Measurements from ENCODE around the gene VPS4B. TPM values are rescaled to one million over a fixed set of nuclear protein-coding genes. Genes with fewer than 3 reads are reported as not detected.

Gene VPS4B
- total and polyA plus RNA-seq, 3 experiments from 2014 or later = 60.8 to 74.5 (median 61.9) TPM

- Histone ChIP-seq H3K36me3 (ENCODE audit: insufficient read depth, low read length) (no peaks in the 10 kb centered on the region), H3K4me3 (ENCODE audit: low read length) (no peak overlapping the region), H3K9me3 (ENCODE audit: low read length) (no peaks in the 10 kb centered on the region), H3K4me1 (ENCODE audit: insufficient read depth, low read length) (peaks cover 10% of the 10 kb centered on the region), H3K27ac (ENCODE audit: low read depth, low read length) (no peak overlapping the region), H3K27me3 (ENCODE audit: insufficient read depth, low read length, poor library complexity, severe bottlenecking) (no peaks in the 10 kb centered on the region)
- ChIA-PET POLR2A (no interaction called here), CTCF (interaction anchor here (2.9 kb wide), 1 partner anchor 11 kb away, joined by 20 read pairs; no protein-coding TSS in a partner anchor)
- Mint-ChIP-seq H3K4me3 (peak overlapping the region in 1 of 7 donors; percentile 1), H3K27ac (no peak overlapping the region), H3K9me3 (no peaks in the 10 kb centered on the region), H3K4me1 (peaks cover 11 to 14% (median 12%) of the 10 kb centered on the region in 3 donors), H3K27me3 (peaks cover 9 to 40% of the 10 kb centered on the region in 2 donors), H3K36me3 (peaks cover 0 to 5% (median 0%) of the 10 kb centered on the region in 3 donors)
- DNase-seq = no peak
Observed at GRCh38 chr18:63427558-63427957, 5.3 kb upstream of the VPS4B start.

GRCh38 chr18:63422864-63423304 is 608 bp upstream of the VPS4B start:
- Mint-ChIP-seq H3K27me3 (peaks cover 2 to 12% of the 10 kb centered on the region in 2 donors), H3K4me3 (peak overlapping the region; percentile 88 to 100 (median 97)), H3K36me3 (peaks cover 0 to 25% (median 0%) of the 10 kb centered on the region in 3 donors), H3K27ac (peak overlapping the region; percentile 91 to 99 (median 98)), H3K4me1 (peaks cover 25 to 34% (median 28%) of the 10 kb centered on the region in 3 donors), H3K9me3 (no peaks in the 10 kb centered on the region)
- Histone ChIP-seq H3K4me1 (ENCODE audit: insufficient read depth, low read length) (peaks cover 27% of the 10 kb centered on the region), H3K36me3 (ENCODE audit: insufficient read depth, low read length) (peaks cover 3% of the 10 kb centered on the region), H3K9me3 (ENCODE audit: low read length) (no peaks in the 10 kb centered on the region), H3K27me3 (ENCODE audit: insufficient read depth, low read length, poor library complexity, severe bottlenecking) (no peaks in the 10 kb centered on the region), H3K4me3 (ENCODE audit: low read length) (peak overlapping the region; percentile 97), H3K27ac (ENCODE audit: low read depth, low read length) (peak overlapping the region; percentile 97)
- CTCF ChIA-PET = interaction anchor here (1.4 to 2.9 kb wide), 2 partner anchors 16 to 57 kb away, joined by 4 to 14 read pairs; no protein-coding TSS in a partner anchor
- no peak for DNase-seq
- POLR2A ChIA-PET = interaction anchor here (1.0 to 1.6 kb wide), 7 partner anchors 9 to 708 kb away, joined by 3 to 9 read pairs (median 4); partner anchors contain the start of genes KDSR and PHLPP1

- H3K27me3 Mint-ChIP-seq = peaks cover 0 to 4% of the 10 kb centered on the region in 2 donors
- Histone ChIP-seq H3K9me3 (ENCODE audit: low read length) (no peaks in the 10 kb centered on the region), H3K4me3 (ENCODE audit: low read length) (peak overlapping the region; percentile 97), H3K27ac (ENCODE audit: low read depth, low read length) (peak overlapping the region; percentile 97), H3K27me3 (ENCODE audit: insufficient read depth, low read length, poor library complexity, severe bottlenecking) (no peaks in the 10 kb centered on the region), H3K36me3 (ENCODE audit: insufficient read depth, low read length) (peaks cover 10% of the 10 kb centered on the region), H3K4me1 (ENCODE audit: insufficient read depth, low read length) (peaks cover 33% of the 10 kb centered on the region)
- H3K4me1 Mint-ChIP-seq = peaks cover 25 to 34% (median 28%) of the 10 kb centered on the region in 3 donors
- ChIA-PET CTCF (interaction anchor here (0.7 to 2.9 kb wide), 2 partner anchors 18 to 56 kb away, joined by 3 to 14 read pairs; no protein-coding TSS in a partner anchor), POLR2A (interaction anchor here (1.1 to 1.6 kb wide), 4 partner anchors 11 to 706 kb away, joined by 3 to 10 read pairs (median 8); partner anchors contain the start of gene PHLPP1)
- no peak for DNase-seq
- peaks cover 0 to 25% (median 0%) of the 10 kb centered on the region in 3 donors for H3K36me3 Mint-ChIP-seq
- peak overlapping the region; percentile 88 to 100 (median 97) for H3K4me3 Mint-ChIP-seq
- H3K9me3 Mint-ChIP-seq = no peaks in the 10 kb centered on the region
- peak overlapping the region; percentile 91 to 99 (median 98) for H3K27ac Mint-ChIP-seq
Observed at GRCh38 chr18:63421514-63421913, 762 bp downstream of the VPS4B start.

GRCh38 chr18:63412953-63413352 is 9.3 kb downstream of the VPS4B start:
- H3K27ac Mint-ChIP-seq = peak overlapping the region in 2 of 8 donors; percentile 34 to 39
- peaks cover 31% of the 10 kb centered on the region for H3K4me1 ChIP-seq (ENCODE audit: insufficient read depth, low read length)
- H3K4me3 Mint-ChIP-seq = peak overlapping the region in 1 of 7 donors; percentile 15
- ChIA-PET CTCF (no interaction called here), POLR2A (no interaction called here)
- H3K36me3 ChIP-seq (ENCODE audit: insufficient read depth, low read length) = peaks cover 40% of the 10 kb centered on the region
- H3K9me3 Mint-ChIP-seq = no peaks in the 10 kb centered on the region
- H3K9me3 ChIP-seq (ENCODE audit: low read length) = no peaks in the 10 kb centered on the region
- no peaks in the 10 kb centered on the region for H3K27me3 ChIP-seq (ENCODE audit: insufficient read depth, low read length, poor library complexity, severe bottlenecking)
- H3K36me3 Mint-ChIP-seq = peaks cover 0 to 57% (median 10%) of the 10 kb centered on the region in 3 donors
- no peaks in the 10 kb centered on the region for H3K27me3 Mint-ChIP-seq
- no peak for DNase-seq
- H3K4me3 ChIP-seq (ENCODE audit: low read length) = no peak overlapping the region
- no peak overlapping the region for H3K27ac ChIP-seq (ENCODE audit: low read depth, low read length)
- H3K4me1 Mint-ChIP-seq = peaks cover 48 to 68% (median 54%) of the 10 kb centered on the region in 3 donors

GRCh38 chr18:63410792-63411191 is 11.5 kb downstream of the VPS4B start:
- Histone ChIP-seq H3K36me3 (ENCODE audit: insufficient read depth, low read length) (peaks cover 37% of the 10 kb centered on the region), H3K27ac (ENCODE audit: low read depth, low read length) (no peak overlapping the region), H3K27me3 (ENCODE audit: insufficient read depth, low read length, poor library complexity, severe bottlenecking) (no peaks in the 10 kb centered on the region), H3K4me3 (ENCODE audit: low read length) (no peak overlapping the region), H3K4me1 (ENCODE audit: insufficient read depth, low read length) (peaks cover 24% of the 10 kb centered on the region), H3K9me3 (ENCODE audit: low read length) (no peaks in the 10 kb centered on the region)
- H3K27me3 Mint-ChIP-seq = no peaks in the 10 kb centered on the region
- ChIA-PET POLR2A (interaction anchor here (0.8 to 2.5 kb wide), 2 partner anchors 11 to 560 kb away, joined by 3 to 10 read pairs; partner anchors contain the start of gene VPS4B), CTCF (interaction anchor here (0.9 kb wide), 1 partner anchor 29 kb away, joined by 3 read pairs; no protein-coding TSS in a partner anchor)
- no peak overlapping the region for H3K4me3 Mint-ChIP-seq
- no peaks in the 10 kb centered on the region for H3K9me3 Mint-ChIP-seq
- H3K27ac Mint-ChIP-seq = peak overlapping the region in 2 of 8 donors; percentile 30 to 76
- DNase-seq = no peak
- H3K4me1 Mint-ChIP-seq = peaks cover 56 to 86% (median 64%) of the 10 kb centered on the region in 3 donors
- peaks cover 0 to 76% (median 11%) of the 10 kb centered on the region in 3 donors for H3K36me3 Mint-ChIP-seq

GRCh38 chr18:63409301-63409700 is 13.0 kb downstream of the VPS4B start:
- peaks cover 51 to 75% (median 64%) of the 10 kb centered on the region in 3 donors for H3K4me1 Mint-ChIP-seq
- H3K9me3 Mint-ChIP-seq = no peaks in the 10 kb centered on the region
- ChIA-PET POLR2A (no interaction called here), CTCF (no interaction called here)
- peaks cover 33% of the 10 kb centered on the region for H3K36me3 ChIP-seq (ENCODE audit: insufficient read depth, low read length)
- no peaks in the 10 kb centered on the region for H3K27me3 Mint-ChIP-seq
- no peak overlapping the region for H3K27ac ChIP-seq (ENCODE audit: low read depth, low read length)
- H3K27me3 ChIP-seq (ENCODE audit: insufficient read depth, low read length, poor library complexity, severe bottlenecking) = no peaks in the 10 kb centered on the region
- no peaks in the 10 kb centered on the region for H3K9me3 ChIP-seq (ENCODE audit: low read length)
- H3K36me3 Mint-ChIP-seq = peaks cover 0 to 80% (median 7%) of the 10 kb centered on the region in 3 donors
- H3K4me1 ChIP-seq (ENCODE audit: insufficient read depth, low read length) = peaks cover 24% of the 10 kb centered on the region
- H3K4me3 Mint-ChIP-seq = no peak overlapping the region
- H3K27ac Mint-ChIP-seq = peak overlapping the region; percentile 21 to 75 (median 62)
- no peak overlapping the region for H3K4me3 ChIP-seq (ENCODE audit: low read length)
- no peak for DNase-seq

GRCh38 chr18:63407734-63408133 is 14.5 kb downstream of the VPS4B start:
- Histone ChIP-seq H3K4me3 (ENCODE audit: low read length) (no peak overlapping the region), H3K27me3 (ENCODE audit: insufficient read depth, low read length, poor library complexity, severe bottlenecking) (no peaks in the 10 kb centered on the region), H3K9me3 (ENCODE audit: low read length) (no peaks in the 10 kb centered on the region), H3K27ac (ENCODE audit: low read depth, low read length) (no peak overlapping the region), H3K36me3 (ENCODE audit: insufficient read depth, low read length) (peaks cover 33% of the 10 kb centered on the region), H3K4me1 (ENCODE audit: insufficient read depth, low read length) (peaks cover 24% of the 10 kb centered on the region)
- DNase-seq = no peak
- Mint-ChIP-seq H3K27ac (peak overlapping the region in 4 of 8 donors; percentile 2 to 56 (median 24)), H3K9me3 (no peaks in the 10 kb centered on the region), H3K4me1 (peaks cover 43 to 66% (median 55%) of the 10 kb centered on the region in 3 donors), H3K27me3 (no peaks in the 10 kb centered on the region), H3K4me3 (no peak overlapping the region), H3K36me3 (peaks cover 12 to 84% (median 15%) of the 10 kb centered on the region in 3 donors)
- ChIA-PET CTCF (no interaction called here), POLR2A (interaction anchor here (1.1 kb wide), 1 partner anchor 17 kb away, joined by 4 read pairs; no protein-coding TSS in a partner anchor)

- ChIA-PET POLR2A (no interaction called here), CTCF (no interaction called here)
- peak overlapping the region in 2 of 8 donors; percentile 43 to 63 for H3K27ac Mint-ChIP-seq
- peaks cover 29% of the 10 kb centered on the region for H3K36me3 ChIP-seq (ENCODE audit: insufficient read depth, low read length)
- H3K9me3 ChIP-seq (ENCODE audit: low read length) = no peaks in the 10 kb centered on the region
- no peak overlapping the region for H3K4me3 ChIP-seq (ENCODE audit: low read length)
- no peak overlapping the region for H3K27ac ChIP-seq (ENCODE audit: low read depth, low read length)
- H3K4me1 Mint-ChIP-seq = peaks cover 35 to 55% (median 45%) of the 10 kb centered on the region in 3 donors
- no peaks in the 10 kb centered on the region for H3K9me3 Mint-ChIP-seq
- no peak overlapping the region for H3K4me3 Mint-ChIP-seq
- peaks cover 13 to 88% (median 18%) of the 10 kb centered on the region in 3 donors for H3K36me3 Mint-ChIP-seq
- no peaks in the 10 kb centered on the region for H3K27me3 ChIP-seq (ENCODE audit: insufficient read depth, low read length, poor library complexity, severe bottlenecking)
- no peaks in the 10 kb centered on the region for H3K27me3 Mint-ChIP-seq
- H3K4me1 ChIP-seq (ENCODE audit: insufficient read depth, low read length) = peaks cover 22% of the 10 kb centered on the region
- DNase-seq = no peak
Observed at GRCh38 chr18:63405986-63406385, 16.3 kb downstream of the VPS4B start.
